LNCaP clone FGC (cell line): ENCODE data around the gene CMSS1.

ENCODE experiments used
- DNase-seq: peaks from one replicate; pipeline ENCODE4 v3.0.0-alpha.2; 2011; ENCODE audit warnings: low read depth
- H3K4me3 ChIP-seq: 2 replicates; pipeline ENCODE4 v1.5.1; 2011; ENCODE audit warnings: mild to moderate bottlenecking, low read depth, low read length, control low read depth
- CTCF ChIP-seq: IDR thresholded peaks from 2 replicates; pipeline ENCODE4 v1.5.1; 2012; ENCODE audit warnings: mild to moderate bottlenecking; ENCODE audit not compliant: control insufficient read depth, insufficient read depth; ENCODE audit errors: extremely low read depth

Gene CMSS1

GRCh38 chr3:100100425-100100824 is 282.8 kb downstream of the CMSS1 start:
- H3K4me3 ChIP-seq: no peak overlapping the region
- TF ChIP-seq CTCF: no peak
- no peak for DNase-seq

GRCh38 chr3:100102757-100103156 is 285.1 kb downstream of the CMSS1 start:
- no peak for DNase-seq
- H3K4me3 ChIP-seq: no peak overlapping the region
- TF ChIP-seq CTCF: no peak

DNA sequence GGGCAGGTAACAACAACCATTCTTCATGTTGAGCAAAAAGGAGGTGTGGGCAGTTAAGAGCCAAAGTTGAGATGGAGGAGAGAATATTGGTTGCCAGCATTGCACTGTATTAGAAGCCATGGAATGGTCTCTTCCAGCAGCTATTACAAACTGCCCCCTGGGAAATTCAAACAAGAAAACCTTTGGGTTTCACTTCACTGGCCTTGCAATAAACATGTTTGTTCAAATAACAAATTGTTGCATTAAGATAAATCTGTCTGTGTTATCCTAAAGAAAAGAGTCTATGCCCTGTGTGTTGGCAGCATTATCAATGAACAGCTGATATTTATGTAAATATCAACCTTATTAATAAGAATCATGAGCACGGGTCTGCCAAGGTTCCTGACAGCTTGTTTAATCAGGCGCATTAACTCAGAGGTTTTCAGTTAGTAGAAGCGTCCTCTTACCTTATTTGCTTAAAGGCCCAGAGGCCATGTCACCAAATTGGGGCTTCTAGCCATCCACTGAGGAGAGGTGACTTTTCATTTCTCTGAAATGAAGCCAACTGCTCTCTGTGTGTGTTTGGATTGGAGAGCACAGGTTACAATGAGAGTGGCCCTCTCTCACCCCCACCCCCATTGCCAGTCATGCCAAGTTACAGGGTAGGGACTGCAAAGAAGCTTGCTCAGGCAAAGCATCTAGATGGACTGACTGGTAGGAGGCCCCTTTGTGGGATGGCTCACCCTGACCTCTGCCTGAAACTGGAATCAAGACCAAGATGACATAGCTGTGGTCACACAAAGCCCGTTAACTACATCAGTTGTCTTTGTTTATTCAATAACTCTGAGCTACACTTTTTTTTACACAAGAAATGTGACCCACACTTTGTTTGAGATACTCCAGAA is 286.1 kb downstream of the CMSS1 start:
- DNase-seq: peak; percentile 96
- H3K4me3 ChIP-seq: no peak overlapping the region
- TF ChIP-seq CTCF: no peak

DNA sequence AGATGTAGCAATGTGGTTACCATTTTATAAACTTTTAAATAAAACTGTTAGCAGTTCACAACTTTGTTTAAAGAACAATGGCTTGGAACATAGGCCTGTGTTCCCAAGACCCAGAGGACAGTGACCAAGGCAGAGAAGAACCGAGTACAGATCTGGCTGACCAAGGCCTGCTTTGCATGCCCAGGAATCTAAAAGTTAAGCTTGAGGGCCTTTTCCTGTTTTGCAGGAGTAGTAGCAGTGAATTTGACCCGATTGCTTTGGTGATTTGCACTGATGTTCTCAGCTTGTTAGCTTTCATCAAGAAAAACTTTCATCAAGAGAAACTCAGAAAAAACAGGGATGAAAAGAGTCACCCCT is 286.8 kb downstream of the CMSS1 start:
- no peak for TF ChIP-seq CTCF
- no peak overlapping the region for H3K4me3 ChIP-seq
- DNase-seq: no peak

- H3K4me3 ChIP-seq: no peak overlapping the region
- TF ChIP-seq CTCF: no peak
- peak; percentile 61 for DNase-seq
Measured at GRCh38 chr3:100104817-100105413, 287.3 kb downstream of the CMSS1 start.

GRCh38 chr3:100105501-100105900 is 287.8 kb downstream of the CMSS1 start:
- no peak for TF ChIP-seq CTCF
- no peak for DNase-seq
- H3K4me3 ChIP-seq: no peak overlapping the region
